Amygdala (tissue), 56 donors: ENCODE data around the gene ADD2.

Experiments
- DNase-seq, 56 donors: peaks; one replicate each; lab custom pipeline; 2025; lab: John Stamatoyannopoulos, UW

ADD2 gene

DNA sequence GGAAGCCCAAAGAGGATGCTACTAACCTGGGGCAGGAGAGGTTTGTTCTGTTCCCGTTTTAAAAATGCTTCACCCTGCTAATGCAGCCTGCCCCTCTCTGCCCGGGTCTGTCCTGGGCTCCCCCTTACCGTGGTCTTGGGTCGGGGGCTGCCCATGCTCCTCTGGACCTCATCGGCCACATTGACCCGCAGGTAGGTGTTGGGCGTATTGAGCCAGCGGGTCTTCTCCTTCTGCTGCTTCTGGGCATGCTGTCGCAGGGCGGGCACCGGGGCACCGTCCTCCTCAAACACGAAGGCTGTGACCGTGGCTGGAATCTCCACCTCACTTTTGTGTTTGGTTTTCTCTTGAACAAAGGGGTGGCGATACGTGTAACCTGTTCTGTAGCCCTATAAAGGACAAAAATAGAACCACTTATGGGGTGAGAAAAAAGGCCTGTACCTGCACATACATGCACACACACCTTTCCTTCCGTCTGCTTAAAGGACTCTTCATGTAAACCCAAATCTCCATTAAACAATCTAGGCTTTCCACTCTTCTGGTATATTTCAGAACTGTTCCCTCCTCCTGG is 89.3 kb downstream of the ADD2 start:
- no peak for DNase-seq

DNA sequence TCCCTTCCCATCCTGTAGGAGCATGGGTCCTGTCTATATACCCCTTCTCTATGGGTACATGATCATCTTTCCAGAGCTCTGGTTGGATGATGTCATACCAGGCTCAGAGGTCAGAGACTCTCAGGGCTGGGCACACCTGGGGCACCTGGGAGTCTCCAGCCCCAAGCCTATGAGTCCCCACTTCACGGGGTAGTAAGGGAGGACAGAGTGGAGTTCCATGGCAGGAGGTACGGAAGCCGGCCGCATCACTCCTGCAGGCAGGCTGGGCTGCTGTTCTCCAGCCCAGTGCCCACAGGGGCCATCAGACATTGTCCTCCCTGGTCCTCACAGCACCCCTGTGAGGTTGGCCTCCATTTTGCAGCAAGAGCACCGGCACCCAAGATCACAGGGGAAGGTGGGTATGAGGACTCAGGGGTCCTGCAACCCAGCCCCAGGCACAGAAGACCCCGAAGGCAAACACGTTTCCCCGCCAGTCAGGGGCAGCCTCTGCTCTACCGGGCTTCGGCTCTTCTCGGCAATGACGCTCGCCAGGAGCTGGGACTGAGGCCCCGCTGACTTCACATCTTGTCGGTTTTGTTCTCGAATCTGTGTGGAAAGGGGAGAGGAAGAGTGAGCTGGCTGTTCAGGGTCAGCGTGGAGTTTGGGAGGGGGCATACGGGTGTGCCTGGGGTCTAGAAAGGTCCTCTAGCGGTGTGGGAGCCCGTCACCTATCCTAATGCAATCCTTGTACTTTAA is 91.5 kb downstream of the ADD2 start:
- DNase-seq = no peak

DNA sequence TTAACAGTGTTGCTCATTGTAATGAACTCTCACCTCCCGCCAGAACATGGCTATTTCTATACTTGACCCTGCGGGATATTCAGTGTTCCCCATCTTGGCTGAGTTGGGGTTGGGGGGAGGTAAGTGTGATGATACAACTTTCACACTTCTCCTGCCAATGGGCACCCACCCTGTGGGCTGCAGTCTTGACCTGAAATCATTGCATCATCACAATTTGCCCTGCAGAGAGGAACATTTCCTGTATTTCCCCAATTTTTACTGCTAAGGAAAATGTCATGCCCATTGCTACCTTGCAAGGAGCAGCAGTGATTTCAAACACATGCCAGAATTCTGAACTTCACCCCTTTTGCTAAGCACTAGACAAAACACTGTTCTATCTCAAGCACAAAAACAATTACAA is 92.1 kb downstream of the ADD2 start:
- DNase-seq = no peak

DNA sequence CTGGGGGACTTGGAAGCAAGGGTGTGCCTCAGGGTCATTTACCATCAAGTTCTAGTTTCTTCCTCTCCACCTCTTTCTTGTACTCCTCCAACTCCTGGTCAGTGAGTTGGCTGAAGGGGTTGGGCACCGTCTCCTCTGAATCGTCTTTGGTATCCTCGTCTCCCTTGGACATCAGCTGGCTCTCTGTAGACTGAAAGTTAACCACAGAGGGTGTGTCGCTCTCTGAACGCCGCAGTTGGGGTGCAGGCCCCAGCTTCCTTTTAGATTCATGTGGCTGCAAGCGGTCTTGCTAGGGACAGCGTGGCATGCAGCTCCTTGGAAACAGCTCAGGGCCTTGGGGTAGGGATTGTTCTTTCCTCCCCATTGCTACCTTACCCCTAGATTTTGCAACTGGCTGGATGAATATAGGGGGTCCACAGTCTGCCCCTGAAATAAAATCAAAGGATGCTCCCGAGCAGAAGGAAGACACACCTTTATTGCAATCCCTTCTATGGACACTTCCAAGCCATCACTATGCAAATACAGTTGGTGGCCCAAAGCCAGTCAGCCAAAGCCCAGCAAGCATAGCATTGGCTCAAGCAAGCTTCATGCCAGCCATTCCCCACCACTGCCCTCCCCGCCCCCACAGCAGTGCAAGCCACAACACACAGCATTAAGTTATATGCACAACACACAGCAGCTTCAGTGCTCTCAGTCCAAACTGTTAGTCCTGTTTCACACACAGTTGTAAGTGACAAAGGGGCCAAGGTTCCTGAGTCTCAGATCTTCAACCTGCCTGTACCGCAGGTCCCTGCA is 93.2 kb downstream of the ADD2 start:
- DNase-seq = no peak

DNA sequence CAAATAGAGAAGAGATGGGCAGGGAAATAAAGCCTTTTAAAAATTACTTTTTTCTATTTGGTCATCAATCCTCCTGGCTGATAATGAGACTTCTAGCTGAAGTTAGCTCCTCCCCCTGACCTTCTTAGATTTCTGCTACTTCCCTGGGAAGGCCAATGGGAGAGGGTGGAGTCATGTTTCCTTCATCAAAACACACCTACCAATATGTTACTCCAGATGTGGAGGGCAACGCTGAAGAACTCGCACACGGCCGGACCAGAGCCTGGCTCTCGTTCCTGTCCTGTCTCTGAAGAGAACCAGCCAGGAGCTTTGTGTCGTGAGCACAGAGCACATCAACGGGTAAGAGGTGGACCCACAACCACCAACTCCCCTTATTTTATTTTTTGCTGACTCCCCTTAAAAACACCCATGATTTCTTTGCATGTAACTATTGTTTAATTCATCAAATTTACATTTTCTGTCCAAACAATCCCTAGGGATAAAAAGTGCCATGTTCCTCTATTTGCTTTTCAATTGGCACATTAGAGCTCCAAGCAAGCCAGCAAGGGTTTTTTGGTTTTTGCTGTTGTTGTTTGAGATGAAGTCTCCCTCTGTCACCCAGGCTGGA is 94.9 kb downstream of the ADD2 start:
- DNase-seq = no peak

DNA sequence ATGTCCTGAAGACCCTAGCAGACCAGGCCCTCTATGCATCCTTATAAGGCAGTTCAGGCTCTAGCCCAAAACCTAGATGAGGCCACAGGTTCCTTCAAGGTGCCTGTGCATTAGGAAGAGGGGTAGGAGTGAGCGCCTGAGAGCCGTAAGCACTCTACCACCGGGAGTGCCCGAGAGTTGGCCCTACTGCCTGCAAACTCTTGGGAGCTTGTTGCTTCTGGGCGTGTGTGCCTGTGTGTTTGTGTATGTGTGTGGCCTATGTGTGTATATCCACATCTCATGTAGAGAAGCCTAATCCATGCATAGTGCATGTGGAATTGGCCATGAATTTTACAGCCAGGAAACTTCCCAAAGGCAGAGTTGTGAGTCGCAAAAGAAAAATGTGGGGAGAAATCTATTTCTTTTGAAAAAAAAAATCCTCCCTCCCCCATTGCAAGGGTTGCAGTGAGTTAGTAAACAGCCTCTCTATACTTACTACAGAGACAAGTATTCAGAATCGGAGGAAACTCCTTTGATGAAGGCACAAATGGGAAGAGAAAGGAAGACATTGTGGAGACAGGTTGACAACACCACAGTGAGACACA is 96.8 kb downstream of the ADD2 start:
- no peak for DNase-seq

DNA sequence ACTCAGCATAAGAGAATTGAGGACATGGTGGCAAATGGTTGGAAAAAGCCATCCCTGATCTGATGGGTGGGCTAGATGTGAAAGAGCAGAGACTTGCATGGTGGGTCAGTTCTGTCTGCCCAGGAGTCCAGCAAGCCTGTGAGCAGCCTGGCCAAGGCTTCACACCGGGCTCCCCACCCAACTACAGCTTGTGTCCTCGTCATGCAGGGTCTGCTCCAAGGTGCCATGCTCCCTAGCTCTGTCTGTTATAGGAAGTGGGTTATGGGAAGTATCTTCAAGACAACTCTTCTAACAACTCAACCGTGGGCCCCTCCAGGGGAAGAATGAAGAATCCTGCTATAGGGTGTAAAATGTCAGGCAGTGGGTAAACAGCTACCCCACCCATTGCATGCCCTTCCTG is 97.4 kb downstream of the ADD2 start:
- DNase-seq = no peak

DNA sequence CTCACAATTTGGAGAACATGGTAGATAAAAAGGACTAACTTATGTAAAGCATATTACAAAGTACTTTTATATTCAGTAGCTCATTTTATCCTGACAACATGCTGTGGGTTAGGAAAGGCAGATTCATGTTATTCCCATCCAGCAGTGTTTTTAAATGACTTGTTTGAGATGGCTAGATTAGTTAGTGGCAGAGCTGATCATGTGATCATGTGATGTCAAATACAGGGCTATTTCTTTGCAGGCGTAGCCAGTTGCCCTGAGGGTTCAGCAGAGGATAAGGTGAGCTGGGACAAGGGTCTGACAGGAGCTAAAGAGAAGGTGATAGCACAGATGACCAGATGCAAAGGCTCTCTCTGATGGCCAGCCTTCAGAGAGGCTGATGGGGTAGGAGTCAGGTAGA is 97.8 kb downstream of the ADD2 start:
- no peak for DNase-seq

DNA sequence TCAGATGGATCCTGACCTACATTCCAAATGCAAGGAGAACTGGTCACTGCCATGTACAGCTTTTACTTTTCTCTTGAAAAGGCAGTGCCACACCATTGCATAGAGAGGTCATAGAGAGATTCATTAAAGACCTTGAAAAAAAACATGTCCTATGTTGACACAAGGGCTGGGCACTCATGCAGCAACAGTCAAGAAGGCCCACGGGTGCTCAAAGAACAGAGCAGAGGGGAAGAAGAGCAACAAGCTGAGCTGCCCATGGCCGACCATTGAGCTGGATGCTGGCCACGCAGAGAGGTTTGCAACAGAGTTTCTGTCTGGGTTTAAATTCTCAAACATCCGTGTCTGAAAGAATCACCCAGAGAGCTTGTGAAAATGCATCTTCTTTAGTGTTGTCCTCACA is 99.1 kb downstream of the ADD2 start:
- no peak for DNase-seq

DNA sequence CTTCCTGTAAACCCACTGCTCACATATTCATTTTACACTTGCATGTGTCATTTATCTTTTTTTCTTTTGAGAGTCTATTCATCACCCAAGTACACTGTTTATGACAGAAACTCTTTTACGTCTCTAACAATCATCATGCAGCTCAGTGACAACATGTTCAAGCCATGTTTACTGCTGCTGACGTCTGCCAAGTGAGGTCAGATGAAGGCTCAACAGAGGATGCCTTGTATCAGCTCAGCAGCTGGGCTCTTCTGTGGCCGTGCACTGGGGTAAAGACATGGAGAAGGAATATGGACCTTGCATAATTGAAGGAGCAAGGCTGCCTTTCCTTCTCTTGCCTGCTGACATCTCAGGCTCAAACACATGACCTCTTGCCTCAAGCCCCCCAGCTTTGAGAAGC is 99.6 kb downstream of the ADD2 start:
- DNase-seq = peak in 26 of 56 donors; percentile 8 to 70 (median 35)

DNA sequence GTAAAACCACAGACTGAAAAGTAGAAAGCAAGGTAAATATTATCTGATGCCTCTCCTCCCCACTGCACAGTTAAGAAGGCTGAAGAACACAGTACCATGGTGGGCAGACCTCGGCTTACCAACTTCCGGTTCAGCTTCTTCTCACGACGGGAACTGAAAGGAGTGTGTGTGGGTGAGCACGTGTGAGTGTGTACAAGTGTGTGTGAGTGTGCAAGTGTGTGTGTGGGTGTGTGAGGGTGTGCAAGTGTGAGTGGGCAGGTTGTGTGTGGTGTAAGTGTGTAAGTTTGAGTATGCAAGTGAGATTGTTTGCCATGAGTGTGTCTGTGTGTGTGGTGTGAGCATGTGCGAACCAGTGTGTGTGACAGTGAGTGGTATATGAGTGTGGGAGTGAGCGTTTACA is 103.5 kb downstream of the ADD2 start:
- DNase-seq = no peak

DNA sequence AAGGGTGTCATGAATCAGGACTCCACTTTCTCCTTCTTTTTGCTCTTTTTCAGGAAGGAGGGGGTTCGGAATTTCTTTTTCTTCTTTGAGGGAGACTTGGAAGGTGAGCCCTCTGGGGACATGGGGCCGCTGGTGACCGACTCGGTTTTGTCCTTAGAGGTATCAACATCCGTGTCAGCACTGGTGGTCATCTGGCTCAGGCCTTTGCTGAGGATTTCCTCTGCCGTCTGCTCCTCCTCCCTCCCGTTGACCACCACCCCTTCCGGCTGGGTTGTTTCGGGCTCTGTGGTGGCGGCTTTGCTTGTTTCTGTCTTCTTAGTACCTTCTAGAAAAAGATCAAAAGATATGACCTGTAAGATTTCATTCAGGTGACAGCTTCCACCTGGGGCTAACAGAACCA is 104.6 kb downstream of the ADD2 start:
- no peak for DNase-seq

DNA sequence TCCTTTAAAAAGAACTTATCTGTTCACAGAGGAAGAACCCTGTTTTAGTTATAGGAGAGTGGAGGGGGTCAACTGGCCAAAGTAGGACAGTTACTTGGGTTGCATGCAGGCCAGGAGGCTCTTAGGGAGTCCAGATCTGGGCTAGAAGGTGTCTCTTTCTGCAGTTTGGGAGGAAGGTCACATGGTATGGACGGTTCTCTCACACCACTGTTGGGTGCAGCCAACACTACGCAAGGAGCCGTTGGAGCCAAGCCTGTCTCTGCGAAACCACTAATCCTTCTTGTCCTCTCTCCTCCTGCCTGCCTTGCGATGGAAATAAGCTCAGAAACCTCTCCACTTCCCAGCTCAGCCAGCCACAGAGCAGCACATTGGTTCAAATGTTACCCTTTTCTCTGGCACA is 108.4 kb downstream of the ADD2 start:
- DNase-seq = no peak

DNA sequence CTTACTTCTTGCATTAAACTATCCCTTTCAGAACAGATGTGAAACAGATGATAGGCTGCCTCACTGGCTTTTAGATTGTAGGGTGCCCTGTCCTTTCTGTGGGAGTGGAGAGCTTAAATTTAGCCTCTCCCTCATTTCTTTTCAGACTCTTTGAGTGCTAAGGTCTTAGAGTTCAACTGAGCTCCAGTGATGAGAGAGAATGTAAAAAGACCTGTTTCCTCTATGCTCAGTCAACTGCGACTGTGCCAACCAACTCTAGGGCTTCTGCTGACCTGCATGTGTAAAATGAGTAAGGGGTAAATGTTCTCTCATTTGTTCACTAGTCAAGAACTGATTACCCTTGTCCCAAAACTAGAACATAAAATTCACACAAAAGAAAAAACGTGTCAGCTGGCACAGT is 109.5 kb downstream of the ADD2 start:
- no peak for DNase-seq

DNA sequence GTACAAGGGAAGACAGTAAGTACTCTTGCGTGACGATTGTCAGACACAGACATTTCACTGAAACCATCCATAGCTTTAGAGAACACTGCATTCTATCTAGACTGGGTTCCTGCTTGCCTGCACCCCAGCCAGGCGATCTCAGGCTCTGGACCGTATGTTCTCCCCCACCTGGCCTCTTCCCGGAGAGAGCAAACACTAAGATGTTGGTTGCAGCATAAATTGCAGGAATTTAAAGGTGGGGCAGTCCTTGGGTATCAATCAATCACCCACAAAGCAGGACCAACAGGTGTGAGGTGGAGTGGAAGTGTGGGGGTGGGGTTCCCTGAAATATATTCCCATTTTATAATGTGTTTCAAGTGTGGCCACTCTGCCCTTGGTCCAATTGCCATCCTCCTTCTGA is 110.8 kb downstream of the ADD2 start:
- no peak for DNase-seq

DNA sequence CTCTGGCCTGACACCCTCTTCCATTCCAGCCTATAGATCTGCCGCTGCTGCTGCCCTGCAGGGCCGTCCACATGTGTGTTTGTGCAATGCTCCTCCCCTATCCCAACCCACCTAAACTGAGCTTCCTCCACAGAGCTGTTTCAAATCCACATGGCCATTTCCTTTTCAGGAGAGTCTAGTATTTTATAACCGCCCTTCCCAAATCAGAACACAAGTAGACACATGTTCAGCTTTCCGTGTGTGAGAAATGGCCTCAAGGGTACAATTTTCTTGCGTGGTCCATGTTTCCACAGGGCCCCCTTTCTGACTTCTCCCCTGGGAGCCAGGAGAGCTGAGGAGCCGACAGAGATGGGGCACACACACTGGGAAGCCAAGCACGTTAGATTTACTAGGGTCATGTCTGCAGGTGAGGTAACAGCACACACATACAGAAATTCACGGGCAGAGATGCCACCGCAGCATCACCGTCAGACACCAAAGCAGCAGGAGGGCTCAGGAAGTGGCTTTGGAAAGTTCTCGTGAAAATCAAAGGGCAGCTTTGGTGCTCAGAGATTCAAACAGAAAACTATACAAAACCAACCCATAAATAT is 111.5 kb downstream of the ADD2 start:
- no peak for DNase-seq

DNA sequence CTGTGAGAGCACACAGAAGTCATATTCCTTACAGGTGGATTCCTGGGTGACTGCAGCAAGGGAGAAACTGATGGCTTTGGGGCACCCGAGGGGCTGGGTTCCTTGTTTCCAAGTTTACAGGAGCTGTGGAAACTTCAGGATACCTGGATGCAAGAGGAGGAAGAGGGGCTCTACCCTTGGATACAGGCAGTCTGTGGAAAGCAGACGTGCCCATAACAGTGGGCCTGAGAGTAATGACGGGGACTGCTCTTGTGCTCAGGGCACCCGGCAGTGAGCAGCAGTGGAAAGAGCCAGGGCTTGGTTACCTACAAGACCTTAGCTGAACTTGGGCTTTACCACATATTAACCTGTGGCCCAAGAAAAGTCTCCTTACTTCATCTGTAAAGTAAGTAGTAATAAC is 112.2 kb downstream of the ADD2 start:
- no peak for DNase-seq

DNA sequence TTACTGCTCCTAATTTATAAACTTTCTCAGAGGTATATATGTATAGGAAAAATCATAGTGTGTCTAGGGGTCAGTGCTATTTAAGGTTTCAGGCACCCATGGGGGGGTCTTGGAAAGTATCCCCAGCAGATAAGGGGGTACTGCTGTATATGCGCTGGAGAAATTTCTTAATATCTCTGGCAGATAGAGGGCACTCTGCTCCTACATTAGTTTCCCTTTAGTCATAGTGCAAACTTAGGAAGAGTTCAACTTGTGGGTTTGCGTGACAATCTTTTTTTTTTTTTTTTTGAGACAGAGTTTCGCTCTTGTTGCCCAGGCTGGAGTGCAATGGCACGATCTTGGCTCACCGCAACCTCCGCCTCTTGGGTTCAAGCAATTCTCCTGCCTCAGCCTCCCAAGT is 112.8 kb downstream of the ADD2 start:
- DNase-seq = peak in 1 of 56 donors; percentile 4

DNA sequence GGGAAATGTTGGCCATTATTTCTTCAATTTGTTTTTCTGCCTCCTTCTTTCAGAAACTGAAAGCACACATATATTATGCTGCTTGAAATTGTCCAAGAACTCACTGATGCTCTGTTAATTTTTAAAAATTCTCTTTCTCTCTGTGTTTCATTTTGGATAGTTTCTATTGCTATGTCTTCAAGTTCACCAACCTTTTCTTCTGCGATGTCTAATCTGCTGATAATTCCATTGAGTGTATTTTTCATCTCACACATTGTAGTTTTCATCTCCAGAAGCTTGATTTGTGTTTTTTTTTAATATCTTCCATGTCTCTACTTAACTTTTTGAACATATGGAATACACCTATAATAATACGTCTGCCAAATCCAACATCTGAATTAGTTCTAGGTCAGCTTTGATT is 116.3 kb downstream of the ADD2 start:
- no peak for DNase-seq

DNA sequence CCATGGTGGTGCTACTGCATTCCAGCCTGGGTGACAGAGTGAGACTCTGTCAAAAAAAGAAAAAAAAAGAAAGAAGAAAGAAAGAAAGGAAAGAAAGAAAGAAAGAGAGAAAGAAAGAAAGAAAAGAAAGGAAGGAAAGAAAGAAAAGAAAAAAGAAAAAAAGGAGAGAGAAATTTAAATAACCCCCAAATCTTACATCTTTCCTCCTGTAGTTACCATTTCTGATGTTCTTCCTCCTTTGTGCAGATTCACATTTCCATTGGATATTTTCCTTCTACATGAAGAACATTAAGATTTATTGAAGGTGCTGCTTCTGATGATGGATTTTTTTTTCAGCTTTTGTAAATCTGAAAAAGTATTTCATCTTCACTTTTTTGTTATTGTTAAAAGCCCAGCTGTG is 117.0 kb downstream of the ADD2 start:
- no peak for DNase-seq

DNA sequence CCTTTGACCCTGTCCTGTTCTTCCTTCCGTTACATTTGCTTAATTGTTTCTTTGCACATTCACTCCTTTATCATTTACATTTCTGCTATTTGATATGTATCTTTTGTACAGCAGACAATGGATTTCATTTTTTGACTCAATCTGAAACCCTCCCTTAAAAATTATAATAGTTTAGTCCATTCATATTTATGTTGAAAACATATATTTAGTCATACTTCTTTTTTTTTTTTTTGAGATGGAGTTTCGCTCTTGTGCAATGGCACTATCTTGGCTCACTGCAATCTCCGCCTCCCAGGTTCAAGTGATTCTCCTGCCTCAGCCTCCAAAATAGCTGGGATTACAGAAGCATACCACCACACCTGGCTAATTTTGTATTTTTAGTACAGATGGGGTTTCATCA is 119.0 kb downstream of the ADD2 start:
- no peak for DNase-seq
